ENCODE data around the gene FNDC11.

GRCh38 chr20:63543131-63543530 lies 10.8 kb upstream of the FNDC11 start:
- TF ChIP-seq, protein P1, sequence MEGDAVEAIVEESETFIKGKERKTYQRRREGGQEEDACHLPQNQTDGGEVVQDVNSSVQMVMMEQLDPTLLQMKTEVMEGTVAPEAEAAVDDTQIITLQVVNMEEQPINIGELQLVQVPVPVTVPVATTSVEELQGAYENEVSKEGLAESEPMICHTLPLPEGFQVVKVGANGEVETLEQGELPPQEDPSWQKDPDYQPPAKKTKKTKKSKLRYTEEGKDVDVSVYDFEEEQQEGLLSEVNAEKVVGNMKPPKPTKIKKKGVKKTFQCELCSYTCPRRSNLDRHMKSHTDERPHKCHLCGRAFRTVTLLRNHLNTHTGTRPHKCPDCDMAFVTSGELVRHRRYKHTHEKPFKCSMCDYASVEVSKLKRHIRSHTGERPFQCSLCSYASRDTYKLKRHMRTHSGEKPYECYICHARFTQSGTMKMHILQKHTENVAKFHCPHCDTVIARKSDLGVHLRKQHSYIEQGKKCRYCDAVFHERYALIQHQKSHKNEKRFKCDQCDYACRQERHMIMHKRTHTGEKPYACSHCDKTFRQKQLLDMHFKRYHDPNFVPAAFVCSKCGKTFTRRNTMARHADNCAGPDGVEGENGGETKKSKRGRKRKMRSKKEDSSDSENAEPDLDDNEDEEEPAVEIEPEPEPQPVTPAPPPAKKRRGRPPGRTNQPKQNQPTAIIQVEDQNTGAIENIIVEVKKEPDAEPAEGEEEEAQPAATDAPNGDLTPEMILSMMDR (IDR thresholded peaks at IDR 0.05): no peak
- TF ChIP-seq POLR2A (IDR thresholded peaks at IDR 0.05): no peak

All from prostate gland (tissue), 2 donors.